Medulla oblongata (tissue), 1 donor: ENCODE results near the gene OR9Q1.

Source experiments
- DNase-seq: peaks from one replicate; pipeline ENCODE4 v3.0.0-alpha.2; 2015; ENCODE audit errors: extremely low spot score

The OR9Q1 gene

GRCh38 chr11:58030653-58031052, 7.0 kb downstream of the OR9Q1 start, which contains the start of gene OR6Q1:
OR6Q1 (plus strand) TSS chr11:58030953; CDS start chr11:58030953, 0 bp downstream.
- DNase-seq: no peak

DNA sequence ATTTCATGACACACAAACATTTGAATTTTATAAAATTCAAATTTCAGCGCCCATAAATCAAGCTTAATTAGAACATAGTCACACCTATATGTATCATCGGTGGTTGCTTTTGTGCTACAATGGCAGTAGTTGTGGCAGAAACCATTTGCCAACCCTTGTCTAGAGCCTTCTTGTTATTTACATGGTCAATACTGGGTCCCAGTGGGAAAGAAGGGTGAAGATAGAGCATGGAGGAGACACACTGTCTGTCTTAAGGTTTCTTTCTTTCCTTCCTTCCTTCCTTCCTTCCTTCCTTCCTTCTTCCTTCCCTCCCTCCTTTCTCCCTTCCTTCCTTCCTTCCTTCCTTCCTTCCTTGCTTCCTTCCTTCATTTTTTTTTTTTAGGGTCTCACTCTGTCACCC, 10.8 kb downstream of the OR9Q1 start:
- DNase-seq: no peak

DNA sequence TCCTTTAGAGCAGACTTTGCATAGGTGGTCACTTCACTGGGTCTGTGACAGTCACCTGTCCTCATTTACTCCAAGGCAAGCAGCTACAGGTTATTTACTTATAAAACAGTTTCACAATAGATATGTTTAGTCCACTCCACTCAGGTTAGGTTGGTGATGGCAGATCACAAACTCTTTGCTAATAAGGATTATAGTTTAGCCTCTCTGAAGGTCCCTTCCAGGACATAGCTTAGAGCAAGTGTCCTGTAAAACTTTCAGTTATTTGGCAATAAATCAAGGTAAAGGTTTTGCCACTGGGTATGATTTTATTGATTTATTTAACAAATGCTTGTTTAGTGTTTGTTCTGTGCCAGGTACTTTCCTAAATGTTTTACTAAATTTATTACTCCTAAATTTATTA, 15.9 kb downstream of the OR9Q1 start:
- DNase-seq: no peak

GRCh38 chr11:58043379-58043778, 19.7 kb downstream of the OR9Q1 start:
- DNase-seq: no peak

DNA sequence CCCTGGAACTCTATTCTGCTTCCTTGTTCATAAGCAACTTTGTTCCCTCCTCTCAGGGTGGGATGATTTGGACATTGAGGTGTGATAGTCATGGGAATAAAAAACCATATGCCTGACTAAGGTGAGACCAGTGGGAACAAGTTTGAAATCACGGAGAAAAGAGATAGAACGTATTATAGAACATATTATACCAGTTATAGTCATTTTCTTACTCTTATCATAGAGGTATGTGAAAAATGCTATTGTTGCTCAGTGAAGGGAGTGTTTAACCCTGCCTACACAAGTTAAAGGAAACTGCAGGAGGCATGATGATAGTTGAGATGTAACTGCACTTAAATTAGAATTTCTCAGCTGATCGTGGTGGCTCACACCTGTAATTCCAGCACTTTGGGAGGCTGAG, 22.6 kb downstream of the OR9Q1 start:
- DNase-seq: no peak

- DNase-seq: no peak
These were observed 24.1 kb downstream of the OR9Q1 start for GRCh38 chr11:58047818-58048217.

DNA sequence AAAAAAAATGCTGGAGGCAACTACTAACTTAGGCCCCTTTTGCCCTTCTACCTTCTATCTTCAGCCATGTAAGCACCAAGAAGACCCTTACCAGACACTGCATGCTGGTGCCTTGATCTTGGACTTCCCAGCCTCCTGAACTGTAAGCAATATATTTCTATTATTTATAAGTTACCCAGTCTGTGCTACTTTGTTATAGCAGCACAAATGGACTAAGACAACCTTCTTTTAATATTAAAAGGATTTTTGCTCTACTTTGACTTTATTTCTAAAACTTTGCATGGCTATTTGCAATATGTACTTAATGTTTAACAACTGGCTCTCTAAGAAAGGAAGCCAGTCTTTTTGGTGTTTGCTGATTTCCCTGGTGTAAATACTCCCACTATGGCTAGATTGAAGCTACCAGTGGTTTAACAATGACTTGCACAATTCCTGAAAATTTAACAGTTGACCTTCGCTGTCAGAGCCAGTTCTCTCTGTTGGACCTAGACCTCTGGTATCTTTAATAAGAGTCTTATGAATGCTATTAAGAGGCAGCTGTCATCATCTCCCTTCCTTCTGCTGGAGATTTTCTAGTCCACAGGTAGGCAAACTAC, 32.2 kb downstream of the OR9Q1 start:
- no peak for DNase-seq

DNA sequence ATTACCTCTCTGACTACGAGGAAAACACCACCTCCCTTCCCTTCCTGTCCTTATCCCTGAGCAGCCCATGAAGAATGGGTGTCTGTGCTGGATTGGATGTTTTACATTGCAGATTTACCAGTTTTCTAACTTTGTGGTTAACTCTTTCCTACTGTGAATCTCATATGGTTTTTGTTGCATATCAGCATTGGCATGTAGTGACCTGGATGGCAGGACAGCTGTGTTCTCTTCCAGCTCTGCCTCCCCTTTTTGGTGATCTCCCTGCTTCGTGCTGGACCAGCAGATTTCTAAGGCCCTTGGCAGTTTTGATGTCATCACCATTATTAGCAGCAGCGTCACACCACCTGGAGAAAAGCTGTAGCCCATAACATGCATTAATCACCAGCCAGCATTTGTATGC, 33.8 kb downstream of the OR9Q1 start:
- no peak for DNase-seq

DNA sequence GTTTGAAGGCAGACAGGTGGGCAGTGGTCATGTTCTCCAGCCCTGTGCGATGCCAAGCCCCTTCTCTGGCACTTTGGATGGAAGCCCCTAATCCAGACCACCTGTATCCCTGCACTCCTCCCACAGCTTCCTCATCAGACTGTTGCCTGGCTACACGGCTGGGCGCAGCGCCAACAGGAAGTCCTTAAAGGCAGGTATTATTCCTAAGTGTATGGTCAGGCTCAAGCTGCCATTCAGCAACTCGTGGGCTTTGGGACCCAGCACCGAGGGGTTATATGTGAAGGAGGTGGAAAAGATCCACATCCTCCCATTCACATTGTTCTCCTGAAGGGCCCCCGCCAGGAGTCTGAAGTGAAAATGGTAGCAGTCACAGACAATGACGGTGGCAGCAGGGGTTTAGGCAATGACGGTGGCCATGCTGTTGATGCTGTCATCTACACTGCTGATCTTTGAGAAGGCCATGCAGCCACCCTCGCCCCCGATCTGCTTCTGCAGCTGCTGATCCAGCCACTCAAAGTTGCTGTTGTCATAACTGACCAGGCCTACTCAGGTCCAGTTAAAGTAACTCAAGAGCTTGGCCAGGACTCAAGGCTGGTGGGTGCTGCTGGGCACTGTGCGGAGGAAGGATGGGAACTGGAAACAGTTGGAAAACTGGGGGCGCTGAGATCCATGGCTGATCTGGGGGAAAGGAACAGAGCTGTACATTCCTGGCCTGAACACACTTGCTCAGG, 34.8 kb downstream of the OR9Q1 start:
- DNase-seq: no peak

GRCh38 chr11:58059007-58059350, 35.3 kb downstream of the OR9Q1 start:
- DNase-seq: no peak

DNA sequence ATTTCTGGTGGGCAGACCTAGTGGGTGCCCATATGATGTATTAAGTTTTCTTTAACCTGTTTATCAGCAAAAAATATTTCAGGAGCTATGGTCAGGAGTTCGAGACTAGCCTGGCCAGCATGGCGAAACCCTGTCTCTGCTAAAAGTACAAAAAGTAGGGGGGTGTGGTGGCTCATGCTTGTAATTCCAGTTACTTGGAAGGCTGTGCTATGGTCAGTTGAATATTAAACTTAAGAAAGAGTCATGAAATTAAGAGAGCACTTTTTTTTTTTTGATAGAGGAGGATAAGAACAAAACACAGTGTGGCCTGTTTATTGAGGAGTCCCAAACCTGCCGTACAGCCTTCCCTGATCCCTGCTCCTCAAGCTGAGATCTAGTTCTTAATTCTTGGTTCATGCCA, 36.9 kb downstream of the OR9Q1 start:
- no peak for DNase-seq

DNA sequence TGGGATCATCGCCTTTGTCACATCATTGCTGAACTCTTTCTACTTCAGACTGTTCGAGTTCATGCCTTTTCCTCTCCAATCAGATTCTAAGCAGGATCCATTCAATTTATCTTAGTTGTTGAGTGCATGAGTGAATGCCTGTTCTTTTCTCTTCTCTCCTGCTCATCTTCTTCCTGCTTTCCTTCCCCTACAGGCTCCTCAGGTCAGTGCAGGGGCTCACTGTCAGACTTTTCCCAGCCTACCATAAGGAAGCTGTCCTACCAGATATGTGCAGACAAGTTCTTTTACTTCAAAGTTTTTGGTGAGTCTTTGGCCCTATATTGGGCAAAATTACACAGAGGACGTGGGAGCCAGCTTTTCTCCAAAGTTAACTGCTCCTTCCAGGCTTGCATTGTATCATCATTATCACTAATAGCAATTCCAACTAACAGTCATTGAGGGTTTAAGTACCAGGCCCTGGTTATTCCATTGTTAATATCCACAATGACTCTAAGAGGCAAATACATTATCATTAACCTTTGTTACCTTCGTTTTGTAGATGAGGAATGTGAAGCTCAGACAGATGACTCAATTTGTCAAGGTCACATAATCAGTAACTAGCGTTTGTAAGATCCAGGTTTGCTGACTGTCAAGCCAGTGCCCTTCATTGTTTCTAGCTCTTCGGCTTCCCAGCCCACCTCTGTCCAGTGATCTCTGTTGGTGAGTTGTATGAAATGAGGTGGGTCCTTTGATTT, 37.4 kb downstream of the OR9Q1 start:
- DNase-seq: no peak

DNA sequence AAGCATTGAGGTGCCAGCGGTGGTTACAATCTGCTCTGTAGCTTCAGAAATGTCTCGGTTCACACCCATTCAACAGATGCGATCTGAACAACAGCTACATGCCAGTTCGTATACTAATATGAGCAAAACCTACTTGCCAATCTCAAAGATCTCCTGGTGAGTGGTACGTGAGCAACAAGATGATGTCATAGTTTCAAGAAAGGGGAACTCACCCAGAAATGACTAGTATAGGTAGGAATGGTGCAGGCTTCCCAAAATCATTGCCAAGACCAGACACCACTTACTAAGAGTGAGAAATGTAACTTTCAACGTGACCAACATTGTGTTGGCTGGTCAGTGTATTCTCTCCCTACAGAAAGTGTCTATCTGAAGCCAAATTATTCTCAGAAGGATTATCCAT, 38.1 kb downstream of the OR9Q1 start:
- no peak for DNase-seq

DNA sequence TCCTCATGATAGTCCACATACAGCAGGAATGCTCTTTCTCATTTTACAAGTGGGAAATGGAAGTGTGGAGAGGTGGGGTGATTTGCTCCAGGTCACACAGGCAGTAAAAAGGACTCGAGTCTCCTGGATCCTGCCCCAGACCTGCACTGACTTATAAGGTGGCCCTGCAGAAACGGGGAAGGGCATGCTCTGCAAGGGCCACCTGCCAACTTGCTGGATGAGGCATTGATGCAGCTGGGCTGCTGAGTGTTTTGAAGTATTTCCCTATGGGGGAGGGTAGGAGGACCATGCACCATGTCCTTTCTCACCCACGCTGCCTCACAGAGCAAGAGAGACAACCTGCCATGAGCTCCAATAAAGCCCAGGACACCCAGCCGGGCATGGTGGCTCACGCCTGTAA, 44.0 kb downstream of the OR9Q1 start:
- no peak for DNase-seq

DNA sequence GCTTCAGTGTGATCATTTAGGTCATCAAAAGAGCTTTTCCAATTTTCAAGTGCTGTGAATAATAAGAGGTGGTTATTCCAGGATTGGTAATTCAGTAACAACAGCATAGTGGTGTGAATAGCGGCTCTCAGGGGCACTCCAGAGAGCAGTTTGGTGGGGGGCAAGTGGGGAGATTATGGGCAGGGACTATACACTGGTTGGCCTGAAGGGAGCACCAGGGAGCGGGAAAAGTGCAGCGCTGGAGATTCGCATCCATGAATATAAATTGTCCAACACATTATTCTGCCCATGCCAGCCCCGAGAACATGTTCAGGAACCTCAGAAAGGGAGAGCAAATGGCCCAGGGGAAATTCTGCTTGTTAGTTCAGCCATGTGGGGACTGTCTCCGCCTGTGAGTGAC, 45.0 kb downstream of the OR9Q1 start:
- no peak for DNase-seq

- DNase-seq: no peak
These were observed 46.9 kb downstream of the OR9Q1 start for GRCh38 chr11:58070585-58070984.

DNA sequence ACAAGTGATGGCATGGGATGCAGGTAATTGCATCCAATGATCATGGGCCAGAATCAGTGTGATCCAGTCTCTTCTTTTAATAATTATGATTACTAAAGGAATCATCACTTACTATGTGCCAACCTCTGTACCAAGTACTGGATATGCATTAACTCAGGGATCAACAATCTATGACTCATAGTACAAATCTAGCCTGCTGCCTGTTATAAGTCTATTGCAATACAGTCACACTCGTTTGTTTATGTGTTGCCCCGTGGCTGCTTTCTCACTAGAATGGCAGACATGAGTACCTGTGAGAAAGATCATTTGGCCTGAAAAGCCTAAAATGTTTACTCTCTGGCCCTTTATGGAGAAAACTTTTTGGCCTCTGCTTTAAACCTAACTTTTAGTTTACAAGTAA, 52.1 kb downstream of the OR9Q1 start:
- DNase-seq: no peak

- DNase-seq: no peak
These were observed 62.8 kb downstream of the OR9Q1 start for GRCh38 chr11:58086528-58086927.

GRCh38 chr11:58097437-58097836, 73.8 kb downstream of the OR9Q1 start:
- DNase-seq: no peak

- DNase-seq: no peak
These were observed 97.4 kb downstream of the OR9Q1 start for GRCh38 chr11:58121096-58121495.

GRCh38 chr11:58125469-58125868, 101.8 kb downstream of the OR9Q1 start, which contains the start of gene OR9I1:
OR9I1 (minus strand) TSS chr11:58125530; CDS start chr11:58119444, 6,086 bp downstream.
- DNase-seq: no peak

DNA sequence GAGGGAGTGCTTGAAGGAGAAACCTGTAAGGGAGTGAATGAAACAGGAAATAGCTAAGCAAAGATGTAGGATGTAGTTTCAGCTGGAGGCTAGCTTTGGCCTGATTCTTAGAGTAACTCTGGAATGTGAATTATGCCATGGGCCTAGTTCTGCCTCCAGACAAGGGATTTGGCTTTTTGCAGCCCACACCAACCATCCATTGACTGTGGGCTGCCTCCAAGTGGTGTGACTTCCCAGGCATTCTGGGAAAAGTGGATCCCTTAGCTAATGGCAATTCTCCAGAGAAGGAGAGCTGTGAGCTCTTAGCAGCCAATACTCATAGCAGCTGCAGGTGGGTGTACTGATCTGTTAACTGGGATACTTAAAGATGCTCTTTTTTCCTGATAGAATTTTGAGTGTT, 103.7 kb downstream of the OR9Q1 start:
- DNase-seq: no peak
